Uterus (tissue), 2 donors: ENCODE measurements around the gene FOCAD.

Experiments
- CTCF ChIP-seq, 4 experiments: fragments of 200-600 bp in 2 of 4; fragments of 450-650 bp in 2 of 4; sonication (generic) in 2 of 4; IDR thresholded peaks; one replicate each; pipeline ENCODE4 v1.5.1; 2016 to 2019; ENCODE audit warnings: antibody characterized with exemption in 4 of 4, mild to moderate bottlenecking in 2 of 4, moderate library complexity in 1 of 4
- POLR2A ChIP-seq, 2 donors: fragments of 450-650 bp; IDR thresholded peaks; one replicate each; pipeline ENCODE4 v1.6.1; 2016; ENCODE audit warnings: antibody characterized with exemption in 2 of 2, mild to moderate bottlenecking in 1 of 2, moderate library complexity in 1 of 2

DNA sequence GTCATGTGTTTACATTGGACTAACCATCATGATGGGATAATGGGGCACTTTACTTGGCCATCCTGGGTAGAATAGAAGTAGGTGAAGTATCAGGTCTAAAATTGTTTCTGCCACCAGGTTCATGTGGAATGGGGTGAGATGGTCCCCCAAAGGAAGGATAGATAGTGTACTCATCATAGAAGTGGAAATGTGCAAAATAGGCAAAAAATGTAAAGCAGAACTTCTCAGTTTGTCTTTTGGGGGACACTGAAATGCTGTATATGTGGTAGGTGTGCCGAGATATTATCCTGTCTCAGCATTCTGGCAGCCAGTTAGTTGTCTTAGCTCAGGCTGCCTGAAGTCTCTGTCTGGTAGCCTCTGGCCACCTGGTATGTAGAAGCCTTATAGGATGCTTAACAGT is 107.6 kb downstream of the FOCAD start:
- TF ChIP-seq POLR2A (IDR thresholded peaks at IDR 0.05) = no peak
- no peak for TF ChIP-seq CTCF (IDR thresholded peaks at IDR 0.05)
